H1 (cell line): ENCODE data around the gene SP7.

ENCODE experiments used
- ATF2 ChIP-seq: IDR thresholded peaks from 2 replicates; pipeline ENCODE4 v1.6.1; 2012; ENCODE audit warnings: low read length, inconsistent platforms
- EZH2 ChIP-seq: fragments of 200-600 bp; sonication (generic); IDR thresholded peaks from 2 replicates; pipeline ENCODE4 v1.7.1; 2012; ENCODE audit warnings: low read depth, mild to moderate bottlenecking, moderate library complexity, low read length, inconsistent platforms; ENCODE audit not compliant: severe bottlenecking
- FOSL1 ChIP-seq: IDR thresholded peaks from 2 replicates; pipeline ENCODE4 v1.6.1; 2011; ENCODE audit warnings: mild to moderate bottlenecking, low read depth, low read length, moderate library complexity; ENCODE audit not compliant: insufficient read depth
- GABPA ChIP-seq: IDR thresholded peaks from 2 replicates; pipeline ENCODE4 v1.6.1; 2011; ENCODE audit warnings: mild to moderate bottlenecking, low read length, moderate library complexity, borderline replicate concordance; ENCODE audit not compliant: insufficient read depth
- HDAC2 ChIP-seq, 2 experiments: fragments of 300-600 bp in 1 of 2; sonication (generic) in 1 of 2; IDR thresholded peaks; 2 replicates each; pipeline ENCODE4 v1.6.1; 2011 to 2012; ENCODE audit warnings: low read depth in 2 of 2, low read length in 2 of 2, mild to moderate bottlenecking in 2 of 2, moderate library complexity in 2 of 2, borderline replicate concordance in 1 of 2, inconsistent platforms in 1 of 2
- KDM5A ChIP-seq: fragments of 200-600 bp; IDR thresholded peaks from 2 replicates; pipeline ENCODE4 v1.7.1; 2012; ENCODE audit warnings: mild to moderate bottlenecking, low read length, inconsistent platforms, mixed read lengths
- MAX ChIP-seq: IDR thresholded peaks from 2 replicates; pipeline ENCODE4 v1.6.1; 2012; ENCODE audit warnings: inconsistent platforms
- POLR2A ChIP-seq, 2 experiments: IDR thresholded peaks; 1 replicate in 1 of 2; 2 replicates in 1 of 2; pipeline ENCODE4 v1.6.1; 2011; ENCODE audit warnings: low read depth in 2 of 2, low read length in 2 of 2, mild to moderate bottlenecking in 2 of 2; ENCODE audit errors: control extremely low read depth in 1 of 2
- RAD21 ChIP-seq, 2 experiments: IDR thresholded peaks in 1 of 2; conservative IDR thresholded peaks in 1 of 2; 2 replicates each; pipeline ENCODE4 v1.6.1; 2011; ENCODE audit warnings: low read depth in 2 of 2, low read length in 2 of 2, improper control_type of control experiment in 1 of 2, inconsistent platforms in 1 of 2, mild to moderate bottlenecking in 1 of 2, moderate library complexity in 1 of 2
- SIN3A ChIP-seq, 2 experiments: IDR thresholded peaks in 1 of 2; conservative IDR thresholded peaks in 1 of 2; 2 replicates each; pipeline ENCODE4 v1.6.1; 2011 to 2012; ENCODE audit warnings: low read length in 2 of 2, improper control_type of control experiment in 1 of 2, low read depth in 1 of 2, mild to moderate bottlenecking in 1 of 2
- TF ChIP-seq, protein P1 (sequence below), 3 experiments: IDR thresholded peaks; 1 replicate in 2 of 3; 2 replicates in 1 of 3; pipeline versions ENCODE4 v1.5.1 to v1.6.1; 2011; ENCODE audit warnings: low read length in 3 of 3, mild to moderate bottlenecking in 3 of 3, inconsistent platforms in 2 of 3, low read depth in 1 of 3, moderate library complexity in 1 of 3; ENCODE audit not compliant: insufficient read depth in 1 of 3; ENCODE audit errors: control extremely low read depth in 1 of 3

DNA sequence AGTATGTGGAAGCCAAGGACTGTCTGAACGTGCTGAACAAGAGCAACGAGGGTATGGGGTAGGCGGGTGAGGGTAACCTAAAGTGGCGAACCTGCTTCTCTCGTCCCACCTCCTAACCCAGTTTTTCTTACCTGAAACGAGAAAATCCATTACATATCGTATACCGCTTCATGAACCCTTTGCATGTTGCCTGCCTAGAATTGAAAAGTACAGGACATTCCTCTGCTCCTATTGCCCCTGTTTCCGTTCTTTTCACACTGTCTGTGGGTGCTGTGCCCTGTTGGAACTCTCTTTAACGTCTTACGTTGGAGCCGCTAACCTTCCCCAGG is 40.3 kb downstream of the SP7 start:
- TF ChIP-seq, protein P1, sequence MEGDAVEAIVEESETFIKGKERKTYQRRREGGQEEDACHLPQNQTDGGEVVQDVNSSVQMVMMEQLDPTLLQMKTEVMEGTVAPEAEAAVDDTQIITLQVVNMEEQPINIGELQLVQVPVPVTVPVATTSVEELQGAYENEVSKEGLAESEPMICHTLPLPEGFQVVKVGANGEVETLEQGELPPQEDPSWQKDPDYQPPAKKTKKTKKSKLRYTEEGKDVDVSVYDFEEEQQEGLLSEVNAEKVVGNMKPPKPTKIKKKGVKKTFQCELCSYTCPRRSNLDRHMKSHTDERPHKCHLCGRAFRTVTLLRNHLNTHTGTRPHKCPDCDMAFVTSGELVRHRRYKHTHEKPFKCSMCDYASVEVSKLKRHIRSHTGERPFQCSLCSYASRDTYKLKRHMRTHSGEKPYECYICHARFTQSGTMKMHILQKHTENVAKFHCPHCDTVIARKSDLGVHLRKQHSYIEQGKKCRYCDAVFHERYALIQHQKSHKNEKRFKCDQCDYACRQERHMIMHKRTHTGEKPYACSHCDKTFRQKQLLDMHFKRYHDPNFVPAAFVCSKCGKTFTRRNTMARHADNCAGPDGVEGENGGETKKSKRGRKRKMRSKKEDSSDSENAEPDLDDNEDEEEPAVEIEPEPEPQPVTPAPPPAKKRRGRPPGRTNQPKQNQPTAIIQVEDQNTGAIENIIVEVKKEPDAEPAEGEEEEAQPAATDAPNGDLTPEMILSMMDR (IDR thresholded peaks at IDR 0.05; ENCODE audit: control extremely low read depth in 1 of 3, insufficient read depth in 1 of 3, low read depth in 1 of 3, low read length in 3 of 3) = no peak
- no peak for TF ChIP-seq POLR2A (IDR thresholded peaks at IDR 0.05; ENCODE audit: control extremely low read depth in 1 of 2, low read depth in 2 of 2, low read length in 2 of 2)
- 0 out of 2 replicates have a peak, but pooled peaks have one; percentile 12 for TF ChIP-seq KDM5A
- no peak for TF ChIP-seq HDAC2 (IDR thresholded peaks at IDR 0.05; ENCODE audit: borderline replicate concordance in 1 of 2, low read depth in 2 of 2, low read length in 2 of 2)
- no peak for TF ChIP-seq RAD21 (IDR thresholded peaks at IDR 0.05 in 1 of 2, conservative IDR thresholded peaks at IDR 0.05 in 1 of 2; ENCODE audit: low read depth in 2 of 2, low read length in 2 of 2)
- no peak for TF ChIP-seq FOSL1
- TF ChIP-seq MAX = no peak
- TF ChIP-seq GABPA = no peak
- TF ChIP-seq SIN3A (conservative IDR thresholded peaks at IDR 0.05 in 1 of 2, IDR thresholded peaks at IDR 0.05 in 1 of 2; ENCODE audit: low read depth in 1 of 2, low read length in 2 of 2) = no peak
- TF ChIP-seq ATF2 = no peak
- TF ChIP-seq EZH2 = no peak
